SK-N-SH (cell line): ENCODE measurements around the gene PITPNM3. TPM values are rescaled to one million over a fixed set of nuclear protein-coding genes. Genes with fewer than 3 reads are reported as not detected.

Experiments used
- CTCF ChIA-PET: fragments of 300-600, 350-600 bp; formaldehyde crosslinking; extraction: SDS; loops from one replicate; lab custom pipeline; 2021; lab: Yijun Ruan, JAX
- POLR2A ChIA-PET: fragments of 350-600 bp; sonication (Branson Sonifier 250); formaldehyde crosslinking; extraction: SDS; loops from one replicate; lab custom pipeline; 2020; ENCODE audit warnings: antibody characterized with exemption, inconsistent platforms; lab: Yijun Ruan, JAX
- DNase-seq: peaks from one replicate; pipeline ENCODE4 v3.0.0; 2012
- H2AFZ ChIP-seq: fragments of 200-600 bp; sonication (generic); 2 replicates; pipeline ENCODE4 v1.8.1; 2016; ENCODE audit warnings: antibody characterized with exemption, mild to moderate bottlenecking, low read depth
- H3F3A ChIP-seq: fragments of 200-600 bp; sonication (generic); replicated peaks from 2 replicates; pipeline ENCODE3; 2016; ENCODE audit warnings: antibody characterized with exemption, mild to moderate bottlenecking; ENCODE audit not compliant: insufficient read depth
- H3K27ac ChIP-seq, 2 experiments: fragments of 200-500 bp in 1 of 2; fragments of 200-600 bp in 1 of 2; sonication (Bioruptor generic) in 1 of 2; sonication (generic), shearing (Covaris generic) in 1 of 2; 2 replicates each; pipeline versions ENCODE4 v1.5.1 to v1.6.1; 2014 to 2016; ENCODE audit warnings: low read depth in 2 of 2, inconsistent platforms in 1 of 2, low read length in 1 of 2, mild to moderate bottlenecking in 1 of 2, mixed read lengths in 1 of 2
- H3K27me3 ChIP-seq: fragments of 200-600 bp; sonication (generic), shearing (Covaris generic); 2 replicates; pipeline ENCODE4 v1.6.1; 2016; ENCODE audit warnings: mixed run types; ENCODE audit not compliant: insufficient read depth
- H3K36me3 ChIP-seq, 2 experiments: fragments of 200-500 bp in 1 of 2; fragments of 200-600 bp in 1 of 2; sonication (Bioruptor generic) in 1 of 2; sonication (generic) in 1 of 2; replicated peaks in 1 of 2; 2 replicates each; pipeline versions ENCODE3 to v1.5.1; 2014 to 2016; ENCODE audit warnings: low read length in 1 of 2, mild to moderate bottlenecking in 1 of 2; ENCODE audit not compliant: insufficient read depth in 2 of 2, control insufficient read depth in 1 of 2
- H3K4me1 ChIP-seq, 2 experiments: fragments of 200-500 bp in 1 of 2; fragments of 200-600 bp in 1 of 2; sonication (Bioruptor generic) in 1 of 2; sonication (generic), shearing (Covaris generic) in 1 of 2; 2 replicates each; pipeline versions ENCODE4 v1.5.1 to v1.6.1; 2014 to 2016; ENCODE audit warnings: low read depth in 1 of 2, low read length in 1 of 2, mixed run types in 1 of 2; ENCODE audit not compliant: insufficient read depth in 2 of 2, control insufficient read depth in 1 of 2
- H3K4me2 ChIP-seq: fragments of 200-600 bp; sonication (generic), shearing (Covaris generic); 2 replicates; pipeline ENCODE4 v1.6.1; 2017; ENCODE audit warnings: mixed run types
- H3K4me3 ChIP-seq, 2 experiments: fragments of 200-500 bp in 1 of 2; fragments of 200-600 bp in 1 of 2; sonication (Bioruptor generic) in 1 of 2; sonication (generic), shearing (Covaris generic) in 1 of 2; 2 replicates each; pipeline versions ENCODE4 v1.5.1 to v1.8.1; 2014 to 2016; ENCODE audit warnings: low read depth in 2 of 2, inconsistent platforms in 1 of 2, low read length in 1 of 2, mild to moderate bottlenecking in 1 of 2, mixed read lengths in 1 of 2, moderate library complexity in 1 of 2
- H3K79me2 ChIP-seq: fragments of 200-600 bp; sonication (generic); 2 replicates; pipeline ENCODE4 v1.8.1; 2017; ENCODE audit warnings: mild to moderate bottlenecking; ENCODE audit not compliant: insufficient read depth
- H3K9ac ChIP-seq: fragments of 200-600 bp; sonication (generic); 2 replicates; pipeline ENCODE4 v1.6.1; 2017; ENCODE audit warnings: mixed run types
- H3K9me2 ChIP-seq: fragments of 200-600 bp; sonication (generic); 2 replicates; pipeline ENCODE4 v1.6.1; 2017; ENCODE audit warnings: mixed run types
- H3K9me3 ChIP-seq: fragments of 200-600 bp; sonication (generic); 2 replicates; pipeline ENCODE4 v1.6.1; 2017; ENCODE audit warnings: mixed run types, mild to moderate bottlenecking, moderate library complexity
- H4K20me1 ChIP-seq: fragments of 200-600 bp; sonication (generic); 2 replicates; pipeline ENCODE4 v1.6.1; 2017; ENCODE audit warnings: mild to moderate bottlenecking, mixed run types; ENCODE audit not compliant: insufficient read depth
- ELF1 ChIP-seq: IDR thresholded peaks from 2 replicates; pipeline ENCODE4 v1.4.0; 2012
- FOXJ3 ChIP-seq: sonication (generic); formaldehyde crosslinking; IDR thresholded peaks from 2 replicates; pipeline ENCODE4 v1.5.1; 2020; ENCODE audit warnings: mild to moderate bottlenecking, missing genetic modification reagents
- FOXM1 ChIP-seq: IDR thresholded peaks from 2 replicates; pipeline ENCODE4 v1.4.0; 2012; ENCODE audit warnings: low read depth, mild to moderate bottlenecking
- GATA2 ChIP-seq: sonication (generic); formaldehyde crosslinking; IDR thresholded peaks from 2 replicates; pipeline ENCODE4 v1.5.0; 2020; ENCODE audit warnings: mild to moderate bottlenecking, missing genetic modification reagents
- MXI1 ChIP-seq: IDR thresholded peaks from 2 replicates; pipeline ENCODE4 v1.6.1; 2012; ENCODE audit warnings: mild to moderate bottlenecking, low read depth, low read length, improper control_type of control experiment
- NRF1 ChIP-seq: IDR thresholded peaks from 2 replicates; pipeline ENCODE4 v1.6.1; 2012; ENCODE audit warnings: low read depth, mild to moderate bottlenecking, low read length
- RXRA ChIP-seq: IDR thresholded peaks from 2 replicates; pipeline ENCODE4 v1.4.0; 2012; ENCODE audit warnings: low read depth, mild to moderate bottlenecking, borderline replicate concordance
- SIN3A ChIP-seq: IDR thresholded peaks from 2 replicates; pipeline ENCODE4 v1.6.1; 2012; ENCODE audit warnings: low read depth, mild to moderate bottlenecking, low read length, moderate library complexity, borderline replicate concordance
- SMC3 ChIP-seq: IDR thresholded peaks from 2 replicates; pipeline ENCODE4 v1.6.1; 2012; ENCODE audit warnings: low read depth, low read length, improper control_type of control experiment
- TAF1 ChIP-seq: IDR thresholded peaks from 2 replicates; pipeline ENCODE4 v1.6.1; 2012; ENCODE audit warnings: low read depth, mild to moderate bottlenecking, low read length, moderate library complexity, borderline replicate concordance
- WGBS: methylation state at CpG from one replicate; pipeline ENCODE4 v1.1.6; 2017; ENCODE audit warnings: low lambda C conversion rate; 5-methylcytosine and 5-hydroxymethylcytosine counted together
- polyA plus RNA-seq, 3 experiments: library from polyadenylated mRNA; depleted of rRNA; stranded (reverse); fragments of >200 nt; gene quantifications; 2 replicates each; pipeline ENCODE4 v1.2.3, GENCODE V29; 2012
- TF ChIP-seq, protein P1 (sequence below): fragments of 200-600 bp; sonication (generic); IDR thresholded peaks from 2 replicates; pipeline ENCODE4 v1.6.1; 2017; ENCODE audit warnings: antibody characterized with exemption, mild to moderate bottlenecking, moderate library complexity
- TF ChIP-seq, protein P2 (sequence below): IDR thresholded peaks from 2 replicates; pipeline ENCODE4; 2012

PITPNM3 gene
- polyA plus RNA-seq, 1 of the 3 experiments (the other 2 are of a cell fraction) = 0.82 TPM

GRCh38 chr17:6465206-6466003, 91.0 kb downstream of the PITPNM3 start:
- Histone ChIP-seq H3K4me3 (no peak overlapping the region), H3K9me2 (no peaks in the 10 kb centered on the region), H2AFZ (no peak overlapping the region), H3K27ac (no peak overlapping the region), H4K20me1 (no peaks in the 10 kb centered on the region), H3F3A (no peaks in the 10 kb centered on the region)
- WGBS = 54% methylated on average over 19 of the region's 19 CpGs
- ChIA-PET POLR2A (no interaction called here), CTCF (interaction anchor here (3.4 kb wide), 1 partner anchor 8 kb away, joined by 14 read pairs; no protein-coding TSS in a partner anchor)
- DNase-seq = peak; percentile 64
- TF ChIP-seq, protein P1, sequence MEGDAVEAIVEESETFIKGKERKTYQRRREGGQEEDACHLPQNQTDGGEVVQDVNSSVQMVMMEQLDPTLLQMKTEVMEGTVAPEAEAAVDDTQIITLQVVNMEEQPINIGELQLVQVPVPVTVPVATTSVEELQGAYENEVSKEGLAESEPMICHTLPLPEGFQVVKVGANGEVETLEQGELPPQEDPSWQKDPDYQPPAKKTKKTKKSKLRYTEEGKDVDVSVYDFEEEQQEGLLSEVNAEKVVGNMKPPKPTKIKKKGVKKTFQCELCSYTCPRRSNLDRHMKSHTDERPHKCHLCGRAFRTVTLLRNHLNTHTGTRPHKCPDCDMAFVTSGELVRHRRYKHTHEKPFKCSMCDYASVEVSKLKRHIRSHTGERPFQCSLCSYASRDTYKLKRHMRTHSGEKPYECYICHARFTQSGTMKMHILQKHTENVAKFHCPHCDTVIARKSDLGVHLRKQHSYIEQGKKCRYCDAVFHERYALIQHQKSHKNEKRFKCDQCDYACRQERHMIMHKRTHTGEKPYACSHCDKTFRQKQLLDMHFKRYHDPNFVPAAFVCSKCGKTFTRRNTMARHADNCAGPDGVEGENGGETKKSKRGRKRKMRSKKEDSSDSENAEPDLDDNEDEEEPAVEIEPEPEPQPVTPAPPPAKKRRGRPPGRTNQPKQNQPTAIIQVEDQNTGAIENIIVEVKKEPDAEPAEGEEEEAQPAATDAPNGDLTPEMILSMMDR = no peak
- TF ChIP-seq GATA2 (CRISPR knock-in tag) = no peak
- TF ChIP-seq, protein P2, sequence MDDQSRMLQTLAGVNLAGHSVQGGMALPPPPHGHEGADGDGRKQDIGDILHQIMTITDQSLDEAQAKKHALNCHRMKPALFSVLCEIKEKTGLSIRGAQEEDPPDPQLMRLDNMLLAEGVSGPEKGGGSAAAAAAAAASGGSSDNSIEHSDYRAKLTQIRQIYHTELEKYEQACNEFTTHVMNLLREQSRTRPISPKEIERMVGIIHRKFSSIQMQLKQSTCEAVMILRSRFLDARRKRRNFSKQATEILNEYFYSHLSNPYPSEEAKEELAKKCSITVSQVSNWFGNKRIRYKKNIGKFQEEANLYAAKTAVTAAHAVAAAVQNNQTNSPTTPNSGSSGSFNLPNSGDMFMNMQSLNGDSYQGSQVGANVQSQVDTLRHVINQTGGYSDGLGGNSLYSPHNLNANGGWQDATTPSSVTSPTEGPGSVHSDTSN = no peak
- TF ChIP-seq NRF1 = no peak
- no peak for TF ChIP-seq TAF1
- no peak for TF ChIP-seq MXI1
- TF ChIP-seq FOXM1 = no peak
- no peak for TF ChIP-seq RXRA
- TF ChIP-seq SMC3 = no peak
- TF ChIP-seq, all 33 proteins: peak for 0
- Histone ChIP-seq H3K36me3 (no peaks in the 10 kb centered on the region), H3K9me3 (no peaks in the 10 kb centered on the region), H3K4me2 (no peak overlapping the region), H3K27me3 (no peaks in the 10 kb centered on the region), H3K79me2 (no peaks in the 10 kb centered on the region), H3K4me1 (peaks cover 0 to 3% of the 10 kb centered on the region in 2 experiments; a peak in 1 of 4 replicates), H3K9ac (no peak overlapping the region)

- TF ChIP-seq TAF1 (no peak), SIN3A (no peak), FOXM1 (no peak), FOXJ3 (CRISPR knock-in tag) (no peak), ELF1 (no peak)
- TF ChIP-seq, all 33 proteins: peak for 0
- ChIA-PET POLR2A (no interaction called here), CTCF (interaction anchor here (3.4 kb wide), 1 partner anchor 9 kb away, joined by 14 read pairs; no protein-coding TSS in a partner anchor)
- Histone ChIP-seq H3K27ac (no peak overlapping the region), H3K4me2 (no peak overlapping the region), H3K79me2 (no peaks in the 10 kb centered on the region), H3K4me3 (no peak overlapping the region), H4K20me1 (no peaks in the 10 kb centered on the region), H3K9ac (no peak overlapping the region), H3K9me3 (no peaks in the 10 kb centered on the region), H3K4me1 (peaks cover 0 to 3% of the 10 kb centered on the region in 2 experiments; a peak in 1 of 4 replicates), H3K36me3 (no peaks in the 10 kb centered on the region), H3K27me3 (no peaks in the 10 kb centered on the region), H2AFZ (no peak overlapping the region), H3K9me2 (no peaks in the 10 kb centered on the region), H3F3A (no peaks in the 10 kb centered on the region)
- 89% methylated on average over 14 of the region's 14 CpGs for WGBS
- no peak for DNase-seq
These were observed 91.8 kb downstream of the PITPNM3 start for GRCh38 chr17:6464446-6465041.
